Neural cell (in vitro differentiated cells): Measurements from ENCODE around the gene PTPRN2. TPM values are rescaled to one million over a fixed set of nuclear protein-coding genes. Genes with fewer than 3 reads are reported as not detected.

ENCODE experiments used
- H2AFZ ChIP-seq: fragments of 200-600, 300-800 bp; sonication (generic), shearing (Covaris generic); 2 replicates; pipeline ENCODE4 v1.6.0; 2014; ENCODE audit warnings: low read depth, mild to moderate bottlenecking, antibody characterized with exemption, low read length, moderate library complexity
- H3F3A ChIP-seq: fragments of 200-600 bp; shearing (Covaris generic); 2 replicates; pipeline ENCODE4 v1.6.1; 2016; ENCODE audit warnings: mild to moderate bottlenecking, moderate library complexity, mixed read lengths, antibody characterized with exemption, low read length; ENCODE audit not compliant: insufficient read depth, poor library complexity, severe bottlenecking
- H3K27ac ChIP-seq: fragments of 200-600, 300-800 bp; sonication (generic), shearing (Covaris generic); 2 replicates; pipeline ENCODE4 v1.5.1; 2014; ENCODE audit warnings: mild to moderate bottlenecking, low read length, moderate library complexity
- H3K27me3 ChIP-seq: fragments of 300-800, 200-600 bp; sonication (generic), shearing (Covaris generic); 2 replicates; pipeline ENCODE4 v1.6.0; 2014; ENCODE audit warnings: mild to moderate bottlenecking, low read depth, low read length, moderate library complexity; ENCODE audit not compliant: insufficient read depth
- H3K36me3 ChIP-seq: fragments of 300-800, 200-600 bp; sonication (generic), shearing (Covaris generic); 2 replicates; pipeline ENCODE4 v1.5.1; 2014; ENCODE audit warnings: mild to moderate bottlenecking, antibody characterized with exemption, low read length, moderate library complexity; ENCODE audit not compliant: insufficient read depth
- H3K4me2 ChIP-seq: fragments of 300-800, 200-600 bp; sonication (generic), shearing (Covaris generic); 2 replicates; pipeline ENCODE4 v1.6.0; 2014; ENCODE audit warnings: mild to moderate bottlenecking, low read length
- H3K4me3 ChIP-seq: fragments of 300-800, 200-600 bp; sonication (generic), shearing (Covaris generic); 2 replicates; pipeline ENCODE4 v1.5.1; 2014; ENCODE audit warnings: mild to moderate bottlenecking, low read length, moderate library complexity
- H3K79me2 ChIP-seq: fragments of 200-600 bp; shearing (Covaris generic); replicated peaks from 2 replicates; pipeline ENCODE4 v1.6.0; 2014; ENCODE audit warnings: mild to moderate bottlenecking, low read length, moderate library complexity; ENCODE audit not compliant: insufficient read depth
- H3K9ac ChIP-seq: fragments of 300-800, 200-600 bp; sonication (generic), shearing (Covaris generic); 2 replicates; pipeline ENCODE4 v1.6.1; 2016; ENCODE audit warnings: mild to moderate bottlenecking, low read length, mixed read lengths
- H3K9me2 ChIP-seq: fragments of 200-600 bp; shearing (Covaris generic); 2 replicates; pipeline ENCODE4 v1.6.1; 2016; ENCODE audit warnings: mild to moderate bottlenecking, low read length, mixed read lengths; ENCODE audit not compliant: insufficient read depth
- H3K9me3 ChIP-seq: fragments of 200-600, 300-800 bp; sonication (generic), shearing (Covaris generic); 2 replicates; pipeline ENCODE4 v1.6.1; 2016; ENCODE audit warnings: mild to moderate bottlenecking, mixed run types, low read length, moderate library complexity, mixed read lengths
- H4K20me1 ChIP-seq: fragments of 200-600 bp; shearing (Covaris generic); 2 replicates; pipeline ENCODE4 v1.6.1; 2016; ENCODE audit warnings: mild to moderate bottlenecking, mixed run types; ENCODE audit not compliant: insufficient read depth
- CTCF ChIP-seq: fragments of 450-650 bp; IDR thresholded peaks from 2 replicates; pipeline ENCODE4 v1.5.1; 2014; ENCODE audit warnings: antibody characterized with exemption, mild to moderate bottlenecking, moderate library complexity; ENCODE audit not compliant: poor library complexity, severe bottlenecking
- EP300 ChIP-seq: fragments of 450-650 bp; conservative IDR thresholded peaks from 2 replicates; pipeline ENCODE4 v1.6.1; 2014; ENCODE audit warnings: antibody characterized with exemption, mild to moderate bottlenecking, moderate library complexity; ENCODE audit not compliant: poor library complexity, severe bottlenecking
- EZH2 ChIP-seq: fragments of 200-600, 300-800 bp; shearing (Covaris generic), sonication (generic); IDR thresholded peaks from 2 replicates; pipeline ENCODE4 v1.6.1; 2014; ENCODE audit warnings: antibody characterized with exemption, low read length, borderline replicate concordance, mild to moderate bottlenecking; ENCODE audit not compliant: insufficient read depth, poor library complexity, severe bottlenecking
- MXI1 ChIP-seq: fragments of 450-650 bp; conservative IDR thresholded peaks from 2 replicates; pipeline ENCODE4 v1.6.1; 2014; ENCODE audit warnings: antibody characterized with exemption, mild to moderate bottlenecking; ENCODE audit not compliant: poor library complexity, severe bottlenecking
- POLR2AphosphoS5 ChIP-seq: IDR thresholded peaks from 2 replicates; pipeline ENCODE4 v1.6.1; 2012
- RAD21 ChIP-seq: fragments of 450-650 bp; conservative IDR thresholded peaks from 2 replicates; pipeline ENCODE4 v1.6.1; 2014; ENCODE audit warnings: antibody characterized with exemption, mild to moderate bottlenecking, moderate library complexity
- REST ChIP-seq: IDR thresholded peaks from 2 replicates; pipeline ENCODE4 v1.6.1; 2012; ENCODE audit warnings: borderline replicate concordance
- SMC3 ChIP-seq: fragments of 450-650 bp; conservative IDR thresholded peaks from 2 replicates; pipeline ENCODE4 v1.6.1; 2014; ENCODE audit warnings: antibody characterized with exemption, mild to moderate bottlenecking, moderate library complexity; ENCODE audit not compliant: poor library complexity
- TAF1 ChIP-seq: IDR thresholded peaks from 2 replicates; pipeline ENCODE4 v1.6.1; 2012; ENCODE audit warnings: low read depth
- polyA plus RNA-seq: library from polyadenylated mRNA; depleted of rRNA; stranded (reverse); fragments of >200 nt; gene quantifications from 2 replicates; pipeline ENCODE4 v1.2.3, GENCODE V29; 2014

PTPRN2 gene
- polyA plus RNA-seq, 1 donor from 2014 or later: 31.0 TPM

GRCh38 chr7:158300427-158300826 is 287.2 kb downstream of the PTPRN2 start:
- Histone ChIP-seq H2AFZ (no peak overlapping the region), H3K9me3 (no peaks in the 10 kb centered on the region), H3K36me3 (no peaks in the 10 kb centered on the region), H3K27me3 (no peaks in the 10 kb centered on the region), H3K9me2 (no peaks in the 10 kb centered on the region), H4K20me1 (no peaks in the 10 kb centered on the region), H3K27ac (peak overlapping the region; percentile 62), H3K4me2 (no peak overlapping the region), H3F3A (no peaks in the 10 kb centered on the region), H3K79me2 (no peaks in the 10 kb centered on the region), H3K9ac (peak overlapping the region; percentile 33), H3K4me3 (peak overlapping the region; percentile 22)
- TF ChIP-seq EP300: no peak
- no peak for TF ChIP-seq POLR2AphosphoS5
- no peak for TF ChIP-seq MXI1
- no peak for TF ChIP-seq EZH2
- TF ChIP-seq CTCF: no peak
- no peak for TF ChIP-seq RAD21
- no peak for TF ChIP-seq TAF1
- no peak for TF ChIP-seq SMC3
- TF ChIP-seq REST: no peak

- no peaks in the 10 kb centered on the region for H3K36me3 ChIP-seq
- no peaks in the 10 kb centered on the region for H3F3A ChIP-seq
- H3K27me3 ChIP-seq: no peaks in the 10 kb centered on the region
- H2AFZ ChIP-seq: no peak overlapping the region
- no peak overlapping the region for H3K9ac ChIP-seq
- H4K20me1 ChIP-seq: no peaks in the 10 kb centered on the region
- H3K79me2 ChIP-seq: no peaks in the 10 kb centered on the region
- no peak for TF ChIP-seq EZH2
- no peak for TF ChIP-seq RAD21
- no peak for TF ChIP-seq REST
- no peak for TF ChIP-seq SMC3
- TF ChIP-seq EP300: no peak
- no peak for TF ChIP-seq CTCF
- TF ChIP-seq POLR2AphosphoS5: no peak
- no peak for TF ChIP-seq TAF1
- no peak for TF ChIP-seq MXI1
- H3K4me2 ChIP-seq: no peak overlapping the region
- H3K27ac ChIP-seq: no peak overlapping the region
- no peaks in the 10 kb centered on the region for H3K9me2 ChIP-seq
- H3K9me3 ChIP-seq: no peaks in the 10 kb centered on the region
- no peak overlapping the region for H3K4me3 ChIP-seq
Measured at GRCh38 chr7:158299607-158300006, 288.0 kb downstream of the PTPRN2 start.
